IPS DF 6.9 (cell line): ENCODE measurements around the gene FAM219A.

Experiments
- DNase-seq: peaks from one replicate; pipeline ENCODE4 v3.0.0-alpha.2; 2013; ENCODE audit warnings: low read depth, low spot score
- H3K27ac ChIP-seq: one replicate; pipeline ENCODE4 v1.5.1; 2013; ENCODE audit warnings: low read length, control low read depth
- H3K27me3 ChIP-seq: 2 replicates; pipeline ENCODE4 v1.6.1; 2013; ENCODE audit warnings: mild to moderate bottlenecking, low read length; ENCODE audit not compliant: control insufficient read depth, insufficient read depth
- H3K36me3 ChIP-seq: 2 replicates; pipeline ENCODE4 v1.6.1; 2013; ENCODE audit warnings: low read length; ENCODE audit not compliant: control insufficient read depth, insufficient read depth
- H3K4me1 ChIP-seq: 2 replicates; pipeline ENCODE4 v1.6.1; 2013; ENCODE audit warnings: low read length; ENCODE audit not compliant: control insufficient read depth, insufficient read depth
- H3K4me3 ChIP-seq: 2 replicates; pipeline ENCODE4 v1.5.1; 2013; ENCODE audit warnings: mild to moderate bottlenecking, low read length
- H3K9me3 ChIP-seq: 2 replicates; pipeline ENCODE4 v1.6.1; 2013; ENCODE audit warnings: low read length, inconsistent platforms; ENCODE audit not compliant: control insufficient read depth, insufficient read depth
- WGBS: extraction: QIAGEN DNeasy Blood & Tissue Kit; methylation state at CpG from one replicate; pipeline ENCODE4 v1.1.7; 2013; ENCODE audit warnings: mixed read lengths, missing lambda C conversion rate; ENCODE audit not compliant: insufficient read length, insufficient coverage; 5-methylcytosine and 5-hydroxymethylcytosine counted together

The FAM219A gene

GRCh38 chr9:34458013-34458958 is at the start of gene FAM219A, which contains the start of gene DNAI1:
TSS of gene FAM219A (minus strand) at chr9:34458570. CDS start at chr9:34458263, 307 bp downstream.
TSS of gene DNAI1 (plus strand) at chr9:34458805. CDS start at chr9:34459006, 201 bp downstream.
- DNase-seq = peak; percentile 93
- no peaks in the 10 kb centered on the region for H3K9me3 ChIP-seq
- no CpG with 5 or more reads among the region's 94 CpGs for WGBS
- no peaks in the 10 kb centered on the region for H3K36me3 ChIP-seq
- no peak within 1 kb of the TSS for H3K27ac ChIP-seq
- peaks cover 3% of the 10 kb centered on the region; the same call in 1 of the 2 replicates for H3K4me1 ChIP-seq
- peak within 1 kb of the TSS; percentile 50; the same call in 1 of the 2 replicates for H3K4me3 ChIP-seq
- 0 out of 2 replicates have a peak, but pooled peaks cover 3% of the 10 kb centered on the region for H3K27me3 ChIP-seq

- Histone ChIP-seq H3K27ac (no peak overlapping the region), H3K27me3 (no peaks in the 10 kb centered on the region), H3K4me1 (peaks cover 3% of the 10 kb centered on the region), H3K4me3 (no peak overlapping the region), H3K9me3 (no peaks in the 10 kb centered on the region), H3K36me3 (no peaks in the 10 kb centered on the region)
- DNase-seq = no peak
Observed at GRCh38 chr9:34507966-34508365, 49.6 kb upstream of the FAM219A start.

- Histone ChIP-seq H3K27me3 (no peaks in the 10 kb centered on the region), H3K36me3 (no peaks in the 10 kb centered on the region), H3K9me3 (no peaks in the 10 kb centered on the region), H3K27ac (no peak overlapping the region), H3K4me1 (peaks cover 2% of the 10 kb centered on the region), H3K4me3 (no peak overlapping the region)
- no CpG with 5 or more reads among the region's 5 CpGs for WGBS
- no peak for DNase-seq
Observed at GRCh38 chr9:34507556-34507955, 49.2 kb upstream of the FAM219A start.

GRCh38 chr9:34506623-34507022 is 48.3 kb upstream of the FAM219A start:
- Histone ChIP-seq H3K27me3 (no peaks in the 10 kb centered on the region), H3K9me3 (no peaks in the 10 kb centered on the region), H3K4me1 (peaks cover 1% of the 10 kb centered on the region; the same call in 1 of the 2 replicates), H3K27ac (no peak overlapping the region), H3K4me3 (no peak overlapping the region), H3K36me3 (no peaks in the 10 kb centered on the region)
- no peak for DNase-seq
- WGBS = no CpG with 5 or more reads among the region's 7 CpGs

GRCh38 chr9:34505370-34506120 is 47.2 kb upstream of the FAM219A start:
- no peaks in the 10 kb centered on the region for H3K9me3 ChIP-seq
- peaks cover 1% of the 10 kb centered on the region; the same call in 1 of the 2 replicates for H3K4me1 ChIP-seq
- H3K27ac ChIP-seq = no peak overlapping the region
- no peaks in the 10 kb centered on the region for H3K36me3 ChIP-seq
- no peaks in the 10 kb centered on the region for H3K27me3 ChIP-seq
- WGBS = no CpG with 5 or more reads among the region's 5 CpGs
- H3K4me3 ChIP-seq = no peak overlapping the region
- DNase-seq = no peak

GRCh38 chr9:34503406-34503805 is 45.0 kb upstream of the FAM219A start:
- DNase-seq = no peak
- no peaks in the 10 kb centered on the region for H3K36me3 ChIP-seq
- no peaks in the 10 kb centered on the region for H3K27me3 ChIP-seq
- H3K27ac ChIP-seq = no peak overlapping the region
- H3K4me1 ChIP-seq = no peaks in the 10 kb centered on the region; the same call in 1 of the 2 replicates
- no peaks in the 10 kb centered on the region for H3K9me3 ChIP-seq
- no peak overlapping the region for H3K4me3 ChIP-seq

- H3K4me3 ChIP-seq = no peak overlapping the region
- H3K27me3 ChIP-seq = no peaks in the 10 kb centered on the region
- no peaks in the 10 kb centered on the region; the same call in 1 of the 2 replicates for H3K4me1 ChIP-seq
- H3K36me3 ChIP-seq = no peaks in the 10 kb centered on the region
- DNase-seq = no peak
- WGBS = no CpG with 5 or more reads among the region's 6 CpGs
- H3K9me3 ChIP-seq = no peaks in the 10 kb centered on the region
- no peak overlapping the region for H3K27ac ChIP-seq
Observed at GRCh38 chr9:34502891-34503290, 44.5 kb upstream of the FAM219A start.

- no CpG with 5 or more reads among the region's 10 CpGs for WGBS
Observed at GRCh38 chr9:34502471-34502870, 44.1 kb upstream of the FAM219A start.

GRCh38 chr9:34501889-34502425 is 43.6 kb upstream of the FAM219A start:
- Histone ChIP-seq H3K9me3 (no peaks in the 10 kb centered on the region), H3K27me3 (no peaks in the 10 kb centered on the region), H3K4me3 (no peak overlapping the region), H3K27ac (no peak overlapping the region), H3K4me1 (no peaks in the 10 kb centered on the region; the same call in 1 of the 2 replicates), H3K36me3 (no peaks in the 10 kb centered on the region)
- no CpG with 5 or more reads among the region's 5 CpGs for WGBS
- no peak for DNase-seq

More at GRCh38 chr9:34502471-34502870, 44.1 kb upstream of the FAM219A start:
- DNase-seq = no peak
- no peaks in the 10 kb centered on the region for H3K36me3 ChIP-seq
- no peaks in the 10 kb centered on the region; the same call in 1 of the 2 replicates for H3K4me1 ChIP-seq
- no peak overlapping the region for H3K27ac ChIP-seq
- H3K9me3 ChIP-seq = no peaks in the 10 kb centered on the region
- no peak overlapping the region for H3K4me3 ChIP-seq
- no peaks in the 10 kb centered on the region for H3K27me3 ChIP-seq

- Histone ChIP-seq H3K9me3 (no peaks in the 10 kb centered on the region), H3K27ac (no peak overlapping the region), H3K4me3 (no peak overlapping the region), H3K27me3 (no peaks in the 10 kb centered on the region), H3K4me1 (no peaks in the 10 kb centered on the region; the same call in 1 of the 2 replicates), H3K36me3 (no peaks in the 10 kb centered on the region)
- no CpG with 5 or more reads among the region's 2 CpGs for WGBS
- no peak for DNase-seq
Observed at GRCh38 chr9:34501372-34501771, 43.0 kb upstream of the FAM219A start.
